DOHH2 (cell line): ENCODE results near the gene UBXN4.

Source experiments
- EZH2phosphoT487 ChIP-seq: fragments of 200-600 bp; sonication (generic); IDR thresholded peaks from 2 replicates; pipeline ENCODE4 v1.6.1; 2017; ENCODE audit warnings: borderline replicate concordance, mild to moderate bottlenecking, antibody characterized with exemption, low read length, moderate library complexity, mixed read lengths
- TF ChIP-seq, protein P1 (sequence below): fragments of 200-600 bp; sonication (generic); IDR thresholded peaks from one replicate; pipeline ENCODE4 v1.5.1; 2014; ENCODE audit warnings: antibody characterized with exemption, mild to moderate bottlenecking, low read depth, low read length; ENCODE audit not compliant: poor library complexity, severe bottlenecking

- TF ChIP-seq, protein P1, sequence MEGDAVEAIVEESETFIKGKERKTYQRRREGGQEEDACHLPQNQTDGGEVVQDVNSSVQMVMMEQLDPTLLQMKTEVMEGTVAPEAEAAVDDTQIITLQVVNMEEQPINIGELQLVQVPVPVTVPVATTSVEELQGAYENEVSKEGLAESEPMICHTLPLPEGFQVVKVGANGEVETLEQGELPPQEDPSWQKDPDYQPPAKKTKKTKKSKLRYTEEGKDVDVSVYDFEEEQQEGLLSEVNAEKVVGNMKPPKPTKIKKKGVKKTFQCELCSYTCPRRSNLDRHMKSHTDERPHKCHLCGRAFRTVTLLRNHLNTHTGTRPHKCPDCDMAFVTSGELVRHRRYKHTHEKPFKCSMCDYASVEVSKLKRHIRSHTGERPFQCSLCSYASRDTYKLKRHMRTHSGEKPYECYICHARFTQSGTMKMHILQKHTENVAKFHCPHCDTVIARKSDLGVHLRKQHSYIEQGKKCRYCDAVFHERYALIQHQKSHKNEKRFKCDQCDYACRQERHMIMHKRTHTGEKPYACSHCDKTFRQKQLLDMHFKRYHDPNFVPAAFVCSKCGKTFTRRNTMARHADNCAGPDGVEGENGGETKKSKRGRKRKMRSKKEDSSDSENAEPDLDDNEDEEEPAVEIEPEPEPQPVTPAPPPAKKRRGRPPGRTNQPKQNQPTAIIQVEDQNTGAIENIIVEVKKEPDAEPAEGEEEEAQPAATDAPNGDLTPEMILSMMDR: no peak
- no peak for TF ChIP-seq EZH2phosphoT487
These were observed 5.1 kb upstream of the UBXN4 start for GRCh38 chr2:135736546-135736945.
